Activated CD4-positive, alpha-beta T cell treated with anti-CD3 and anti-CD28 coated beads, Interleukin-2, amount 50 U/mL, for 4 hours (primary cell): ENCODE data around the gene FRMD7.

Experiments
- DNase-seq, 2 experiments: peaks; one replicate each; pipeline ENCODE4 v3.0.0-alpha.2; 2020

FRMD7 gene

DNA sequence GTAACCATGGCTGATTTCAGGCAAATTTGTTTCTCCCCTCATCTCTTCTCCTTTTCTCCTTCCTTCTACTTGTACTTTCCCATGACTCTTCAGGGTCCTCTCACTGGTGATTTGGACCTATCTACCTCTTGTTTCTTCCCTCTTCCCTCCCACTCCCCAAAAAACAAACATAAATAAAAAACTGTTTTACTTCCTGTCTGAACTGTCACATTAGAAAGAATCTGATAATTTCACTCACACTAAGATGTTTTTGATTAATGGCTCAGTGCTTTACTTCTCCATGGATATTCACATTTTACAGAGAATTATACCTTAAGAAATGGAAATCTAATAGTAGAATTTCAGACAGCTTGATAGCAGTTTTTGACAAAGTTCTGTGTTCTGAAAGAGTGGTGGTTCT is 97.6 kb downstream of the FRMD7 start:
- DNase-seq = no peak
